ENCODE measurements around the gene MSANTD2.

MSANTD2 gene

DNA sequence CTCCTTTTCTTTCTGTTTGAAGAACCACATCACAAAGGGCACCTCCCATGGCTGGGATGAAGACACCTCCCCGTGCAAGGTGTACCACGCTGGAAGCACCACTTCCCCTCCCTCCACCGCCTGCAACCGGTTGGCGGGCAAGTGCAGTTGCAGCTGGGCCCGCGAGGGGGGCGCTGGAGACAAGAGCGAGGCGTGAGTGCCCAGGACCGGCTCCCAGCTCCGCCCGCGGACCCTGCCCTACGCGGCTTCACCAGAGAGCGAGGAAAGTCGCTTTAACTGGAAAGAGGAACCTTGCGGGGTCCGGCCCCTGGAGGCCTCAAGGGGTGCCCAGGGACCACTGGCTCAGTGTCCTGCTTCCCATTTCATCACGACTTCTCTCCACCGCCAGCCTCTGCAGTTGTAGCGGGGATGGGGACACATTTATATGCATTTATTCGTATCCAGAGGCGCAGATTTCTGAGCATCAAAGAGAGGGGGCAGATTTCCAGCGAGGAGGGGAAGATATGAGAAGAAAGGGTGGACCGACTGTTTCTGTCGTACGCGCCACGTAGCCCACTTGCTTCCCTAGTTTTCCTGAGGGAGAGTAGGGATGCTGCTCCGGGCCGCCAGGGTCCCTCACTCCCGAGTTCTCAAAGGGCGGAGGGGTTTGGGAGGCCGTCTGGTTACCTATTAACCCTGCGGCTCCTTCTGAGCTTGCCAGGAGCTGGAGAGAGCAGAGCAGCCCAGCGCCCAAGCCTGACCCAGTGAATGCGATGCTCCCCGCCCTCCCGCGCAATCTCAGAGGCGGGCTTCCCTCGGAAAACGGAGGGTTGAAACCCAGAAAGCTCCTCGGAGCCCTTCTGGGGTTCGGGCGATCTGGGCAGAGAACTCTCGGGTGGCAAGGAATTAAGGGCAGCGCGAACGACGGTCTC lies 41.6 kb downstream of the MSANTD2 start:
- TF ChIP-seq, protein P1, sequence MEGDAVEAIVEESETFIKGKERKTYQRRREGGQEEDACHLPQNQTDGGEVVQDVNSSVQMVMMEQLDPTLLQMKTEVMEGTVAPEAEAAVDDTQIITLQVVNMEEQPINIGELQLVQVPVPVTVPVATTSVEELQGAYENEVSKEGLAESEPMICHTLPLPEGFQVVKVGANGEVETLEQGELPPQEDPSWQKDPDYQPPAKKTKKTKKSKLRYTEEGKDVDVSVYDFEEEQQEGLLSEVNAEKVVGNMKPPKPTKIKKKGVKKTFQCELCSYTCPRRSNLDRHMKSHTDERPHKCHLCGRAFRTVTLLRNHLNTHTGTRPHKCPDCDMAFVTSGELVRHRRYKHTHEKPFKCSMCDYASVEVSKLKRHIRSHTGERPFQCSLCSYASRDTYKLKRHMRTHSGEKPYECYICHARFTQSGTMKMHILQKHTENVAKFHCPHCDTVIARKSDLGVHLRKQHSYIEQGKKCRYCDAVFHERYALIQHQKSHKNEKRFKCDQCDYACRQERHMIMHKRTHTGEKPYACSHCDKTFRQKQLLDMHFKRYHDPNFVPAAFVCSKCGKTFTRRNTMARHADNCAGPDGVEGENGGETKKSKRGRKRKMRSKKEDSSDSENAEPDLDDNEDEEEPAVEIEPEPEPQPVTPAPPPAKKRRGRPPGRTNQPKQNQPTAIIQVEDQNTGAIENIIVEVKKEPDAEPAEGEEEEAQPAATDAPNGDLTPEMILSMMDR (conservative IDR thresholded peaks at IDR 0.05; ENCODE audit: low read depth): peak; percentile 81
- peak; percentile 56 for DNase-seq (ENCODE audit: low spot score)
- H3K27ac ChIP-seq: no peak overlapping the region
- POLR2A ChIA-PET (ENCODE audit: low non-redundant PET): no interaction called here
- CTCF ChIA-PET: interaction anchor here (0.6 to 1.7 kb wide), 9 partner anchors 12 to 158 kb away, joined by 3 to 9 read pairs (median 4); no protein-coding TSS in a partner anchor

DNA sequence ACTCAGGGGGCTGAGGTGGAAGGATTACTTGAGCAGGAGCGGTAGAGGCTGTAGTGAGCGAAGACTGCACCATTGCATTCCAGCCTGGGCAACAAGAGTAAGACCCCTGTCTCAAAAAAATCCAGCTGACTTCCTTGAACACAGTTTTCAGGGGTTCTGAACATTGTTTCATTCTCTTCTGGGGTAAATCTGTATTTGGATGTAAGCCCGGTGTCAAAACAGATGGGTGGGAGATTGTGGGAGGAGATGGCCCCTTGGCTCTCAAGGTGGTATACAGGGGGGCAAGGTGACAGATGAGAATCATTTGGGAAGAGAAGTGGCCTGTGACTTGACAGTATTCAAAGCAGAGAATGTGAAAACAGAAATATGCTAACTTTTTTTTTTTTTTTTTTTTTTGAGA lies 42.9 kb downstream of the MSANTD2 start:
- POLR2A ChIA-PET (ENCODE audit: low non-redundant PET): no interaction called here

DNA sequence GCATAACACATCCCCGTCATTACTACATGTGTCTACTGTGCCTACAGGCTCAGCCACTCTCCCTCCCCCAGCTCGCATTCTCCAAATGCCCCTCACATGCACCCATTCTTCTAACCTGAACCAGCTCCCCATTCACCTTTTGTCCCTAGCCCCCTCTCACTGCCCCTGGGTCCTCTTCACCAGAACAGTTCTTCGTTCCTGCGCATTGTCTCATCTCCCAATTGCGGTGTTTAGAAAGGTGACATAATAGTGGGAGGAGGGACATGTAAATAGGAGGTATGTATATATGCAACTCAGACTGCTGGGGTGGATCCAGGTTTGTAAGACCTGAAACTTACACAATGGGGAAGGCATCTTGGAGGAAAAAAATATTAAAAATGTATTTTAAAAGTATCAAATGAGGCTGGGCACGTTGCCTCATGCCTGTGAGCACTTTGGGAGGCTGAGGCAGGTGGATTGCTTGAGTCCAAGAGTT lies 43.4 kb downstream of the MSANTD2 start:
- ChIA-PET POLR2A (ENCODE audit: low non-redundant PET) (no interaction called here), CTCF (interaction anchor here (0.6 to 1.2 kb wide), 2 partner anchors 49 to 93 kb away, joined by 3 read pairs; no protein-coding TSS in a partner anchor)
- TF ChIP-seq, protein P1 (conservative IDR thresholded peaks at IDR 0.05; ENCODE audit: low read depth): no peak
- no peak overlapping the region for H3K27ac ChIP-seq
- DNase-seq (ENCODE audit: low spot score): no peak

More for the DNA sequence above, 42.9 kb downstream of the MSANTD2 start:
- no peak for DNase-seq (ENCODE audit: low spot score)
- TF ChIP-seq, protein P1 (conservative IDR thresholded peaks at IDR 0.05; ENCODE audit: low read depth): no peak
- CTCF ChIA-PET: interaction anchor here (0.6 to 1.7 kb wide), 2 partner anchors 11 to 93 kb away, joined by 3 to 9 read pairs; no protein-coding TSS in a partner anchor
- no peak overlapping the region for H3K27ac ChIP-seq

DNA sequence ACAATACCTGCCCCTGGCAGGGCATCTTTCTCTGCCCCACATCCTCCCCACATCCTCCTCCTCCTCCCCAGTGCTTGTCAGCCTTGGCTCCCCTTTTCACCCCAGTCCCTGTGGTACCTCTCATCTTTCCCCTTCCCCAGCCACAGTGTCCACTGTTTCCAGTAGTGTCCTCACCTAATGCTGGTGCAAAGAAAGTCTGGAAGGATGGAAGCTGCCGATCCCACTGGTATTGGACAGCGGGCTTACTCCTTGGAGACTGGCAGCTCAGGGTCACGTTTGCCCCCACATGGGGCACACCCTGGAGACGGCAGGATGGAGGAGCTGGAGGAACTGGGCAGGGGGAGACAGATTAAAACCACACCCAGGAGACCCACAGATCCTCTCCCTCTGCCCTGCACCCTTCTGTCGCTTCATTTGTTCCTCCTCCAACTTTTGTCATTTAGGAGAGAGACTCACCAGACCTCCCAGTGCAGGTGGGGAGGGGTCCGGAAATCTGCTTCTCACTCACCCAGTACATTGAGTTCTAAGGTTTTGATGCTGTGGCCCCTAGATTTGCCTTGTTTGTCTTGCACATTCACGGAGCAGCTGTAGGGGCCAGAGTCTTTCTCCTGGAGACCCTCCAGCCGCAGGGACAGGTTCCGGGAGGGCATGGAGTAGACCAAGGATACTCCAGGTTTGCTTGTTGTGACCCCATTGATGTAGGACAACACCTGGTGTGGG lies 44.0 kb downstream of the MSANTD2 start:
- POLR2A ChIA-PET (ENCODE audit: low non-redundant PET): no interaction called here
- TF ChIP-seq, protein P1 (conservative IDR thresholded peaks at IDR 0.05; ENCODE audit: low read depth): no peak
- DNase-seq (ENCODE audit: low spot score): no peak
- CTCF ChIA-PET: interaction anchor here (0.6 to 1.2 kb wide), 3 partner anchors 38 to 323 kb away, joined by 3 to 6 read pairs (median 3); no protein-coding TSS in a partner anchor
- H3K27ac ChIP-seq: no peak overlapping the region

DNA sequence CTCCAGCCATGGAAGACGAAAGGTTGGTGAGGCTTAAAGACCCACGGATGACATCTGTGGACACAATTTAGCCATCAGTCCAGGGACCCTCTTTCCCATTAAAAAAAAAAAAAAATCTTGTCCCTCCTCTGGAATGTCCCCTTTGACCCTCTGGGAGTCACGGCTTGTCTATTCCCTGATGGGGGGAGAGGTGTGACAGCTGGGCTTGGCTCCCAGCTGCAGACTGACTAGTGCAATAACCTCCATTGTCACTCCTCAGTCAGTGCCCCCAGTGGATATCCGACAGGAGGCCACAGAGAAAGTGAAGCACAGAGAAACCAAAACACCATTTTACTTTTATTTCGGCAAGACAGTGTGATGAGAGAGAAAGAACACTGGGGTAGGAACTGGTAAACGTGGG lies 45.5 kb downstream of the MSANTD2 start:
- ChIA-PET POLR2A (ENCODE audit: low non-redundant PET) (interaction anchor here (0.7 kb wide), 1 partner anchor 38 kb away, joined by 8 read pairs; no protein-coding TSS in a partner anchor), CTCF (interaction anchor here (0.8 kb wide), 1 partner anchor 118 kb away, joined by 3 read pairs; no protein-coding TSS in a partner anchor)
- H3K27ac ChIP-seq: no peak overlapping the region
- TF ChIP-seq, protein P1 (conservative IDR thresholded peaks at IDR 0.05; ENCODE audit: low read depth): no peak
- no peak for DNase-seq (ENCODE audit: low spot score)

DNA sequence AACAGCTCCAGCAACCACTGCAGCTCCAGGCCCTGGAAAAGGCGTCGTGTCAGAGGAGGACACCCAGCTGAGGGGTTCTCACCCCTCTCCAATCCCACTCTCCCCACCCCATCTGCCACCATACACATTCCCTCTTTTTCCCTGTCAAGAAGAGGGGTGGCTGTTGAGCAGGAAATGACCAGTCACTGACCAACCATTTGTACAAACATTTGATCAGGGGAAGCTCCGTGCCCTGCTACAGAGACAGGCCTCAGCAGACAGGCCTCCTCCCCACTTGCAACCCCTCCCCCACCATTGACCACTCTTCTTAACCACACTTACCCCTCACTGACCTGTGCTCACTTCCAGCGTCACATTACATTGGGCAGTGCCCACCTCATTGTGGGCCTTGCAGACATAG lies 45.9 kb downstream of the MSANTD2 start:
- TF ChIP-seq, protein P1 (conservative IDR thresholded peaks at IDR 0.05; ENCODE audit: low read depth): no peak
- POLR2A ChIA-PET (ENCODE audit: low non-redundant PET): interaction anchor here (0.7 kb wide), 1 partner anchor 39 kb away, joined by 8 read pairs; no protein-coding TSS in a partner anchor
- CTCF ChIA-PET: interaction anchor here (0.8 kb wide), 1 partner anchor 117 kb away, joined by 3 read pairs; no protein-coding TSS in a partner anchor
- DNase-seq (ENCODE audit: low spot score): no peak
- no peak overlapping the region for H3K27ac ChIP-seq

Measured in RWPE1 (cell line).